Measurements from ENCODE around the gene RETREG1. TPM values are rescaled to one million over a fixed set of nuclear protein-coding genes. Genes with fewer than 3 reads are reported as not detected.
"Not testable (repeated sequence)": the region's sequence is repeated elsewhere in the genome, so short reads cannot be mapped to it uniquely, and the experiment has no call there.

Gene RETREG1
- total RNA-seq, 1 donor from 2014 or later, result 2.9 TPM

- TF ChIP-seq, protein P1, sequence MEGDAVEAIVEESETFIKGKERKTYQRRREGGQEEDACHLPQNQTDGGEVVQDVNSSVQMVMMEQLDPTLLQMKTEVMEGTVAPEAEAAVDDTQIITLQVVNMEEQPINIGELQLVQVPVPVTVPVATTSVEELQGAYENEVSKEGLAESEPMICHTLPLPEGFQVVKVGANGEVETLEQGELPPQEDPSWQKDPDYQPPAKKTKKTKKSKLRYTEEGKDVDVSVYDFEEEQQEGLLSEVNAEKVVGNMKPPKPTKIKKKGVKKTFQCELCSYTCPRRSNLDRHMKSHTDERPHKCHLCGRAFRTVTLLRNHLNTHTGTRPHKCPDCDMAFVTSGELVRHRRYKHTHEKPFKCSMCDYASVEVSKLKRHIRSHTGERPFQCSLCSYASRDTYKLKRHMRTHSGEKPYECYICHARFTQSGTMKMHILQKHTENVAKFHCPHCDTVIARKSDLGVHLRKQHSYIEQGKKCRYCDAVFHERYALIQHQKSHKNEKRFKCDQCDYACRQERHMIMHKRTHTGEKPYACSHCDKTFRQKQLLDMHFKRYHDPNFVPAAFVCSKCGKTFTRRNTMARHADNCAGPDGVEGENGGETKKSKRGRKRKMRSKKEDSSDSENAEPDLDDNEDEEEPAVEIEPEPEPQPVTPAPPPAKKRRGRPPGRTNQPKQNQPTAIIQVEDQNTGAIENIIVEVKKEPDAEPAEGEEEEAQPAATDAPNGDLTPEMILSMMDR (IDR thresholded peaks at IDR 0.05), result no peak
These were observed 70.1 kb downstream of the RETREG1 start for GRCh38 chr5:16546732-16547131.

DNA sequence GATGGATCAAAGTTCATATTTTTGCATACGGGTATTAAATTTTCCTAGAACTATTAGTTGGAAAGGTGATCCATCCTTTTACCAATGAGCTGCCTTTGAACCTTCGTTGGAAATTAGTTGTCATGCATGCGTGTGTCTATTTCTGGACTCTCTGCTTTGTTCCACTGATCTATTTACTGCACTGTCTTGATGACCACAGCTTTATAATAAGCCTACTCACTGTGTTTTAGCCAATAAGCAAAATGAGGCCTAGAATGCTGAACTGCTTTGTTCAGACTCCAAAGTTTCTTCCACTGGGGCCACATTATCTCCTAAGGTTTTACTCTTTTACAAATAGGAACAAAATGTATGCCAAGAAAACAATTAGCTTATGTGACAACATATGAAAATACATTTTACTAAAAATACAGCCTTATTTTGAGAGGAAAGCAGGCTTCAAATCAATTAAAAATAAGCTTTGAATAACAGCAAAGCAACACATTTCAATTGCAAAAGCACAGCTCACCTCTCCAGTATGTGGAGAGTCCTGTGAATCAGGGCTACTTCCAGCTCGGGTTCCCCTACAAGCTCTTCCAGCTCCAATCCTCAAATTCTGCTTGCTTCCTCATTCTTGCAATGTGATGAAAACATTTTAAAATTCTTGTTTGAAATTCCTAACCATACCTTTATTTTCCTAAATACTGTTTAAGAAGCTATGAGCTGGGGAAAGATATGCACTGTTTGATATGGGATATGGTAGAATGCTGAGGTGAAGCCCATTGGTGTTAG, 72.0 kb downstream of the RETREG1 start:
- no peak for DNase-seq (ENCODE audit: low spot score in 2 of 2)
- H3K4me1 ChIP-seq, result no peaks in the 10 kb centered on the region
- intact Hi-C loops (cut with DNase I), result loop anchor here (5.0 kb wide), 1 partner anchor 37 kb away; no protein-coding TSS in a partner anchor
- no peaks in the 10 kb centered on the region for H3K36me3 ChIP-seq
- no peak overlapping the region for H3K27ac ChIP-seq
- H3K9me3 ChIP-seq, result no peaks in the 10 kb centered on the region
- no peak overlapping the region for H3K4me3 ChIP-seq
- no peaks in the 10 kb centered on the region for H3K27me3 ChIP-seq
- TF ChIP-seq, protein P1 (IDR thresholded peaks at IDR 0.05), result no peak

More at GRCh38 chr5:16546732-16547131, 70.1 kb downstream of the RETREG1 start:
- peak overlapping the region in 1 of 2 donors; percentile 25 for H3K27ac ChIP-seq
- DNase-seq (ENCODE audit: low spot score in 2 of 2), result no peak
- no peak overlapping the region for H3K4me3 ChIP-seq
- H3K4me1 ChIP-seq, result no peaks in the 10 kb centered on the region
- no peaks in the 10 kb centered on the region for H3K27me3 ChIP-seq
- intact Hi-C loops (cut with DNase I), result loop anchor here (5.0 kb wide), 1 partner anchor 39 kb away; no protein-coding TSS in a partner anchor
- no peaks in the 10 kb centered on the region for H3K9me3 ChIP-seq
- no peaks in the 10 kb centered on the region for H3K36me3 ChIP-seq

DNA sequence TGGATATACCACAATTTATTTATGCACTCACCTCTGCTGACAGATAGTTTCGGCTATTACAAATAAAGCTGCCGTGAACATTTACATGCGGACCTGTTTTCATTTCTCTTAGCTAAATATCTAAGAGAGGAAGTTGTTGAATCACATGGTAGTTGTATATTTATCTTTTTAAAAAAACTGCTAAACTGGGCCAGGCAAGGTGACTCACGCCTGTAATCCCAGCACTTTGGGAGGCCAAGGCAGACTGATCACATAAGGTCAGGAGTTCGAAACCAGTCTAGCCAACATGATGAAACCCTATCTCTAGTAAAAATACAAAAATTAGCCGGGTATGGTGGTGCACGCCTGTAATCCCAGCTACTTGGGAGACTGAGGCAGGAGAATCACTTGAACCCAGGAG, 73.6 kb downstream of the RETREG1 start:
- DNase-seq (ENCODE audit: low spot score in 2 of 2); intact Hi-C loops (cut with DNase I); H3K4me3 ChIP-seq; H3K27ac ChIP-seq; H3K4me1 ChIP-seq; H3K36me3 ChIP-seq; H3K9me3 ChIP-seq; H3K27me3 ChIP-seq: not testable (repeated sequence)

DNA sequence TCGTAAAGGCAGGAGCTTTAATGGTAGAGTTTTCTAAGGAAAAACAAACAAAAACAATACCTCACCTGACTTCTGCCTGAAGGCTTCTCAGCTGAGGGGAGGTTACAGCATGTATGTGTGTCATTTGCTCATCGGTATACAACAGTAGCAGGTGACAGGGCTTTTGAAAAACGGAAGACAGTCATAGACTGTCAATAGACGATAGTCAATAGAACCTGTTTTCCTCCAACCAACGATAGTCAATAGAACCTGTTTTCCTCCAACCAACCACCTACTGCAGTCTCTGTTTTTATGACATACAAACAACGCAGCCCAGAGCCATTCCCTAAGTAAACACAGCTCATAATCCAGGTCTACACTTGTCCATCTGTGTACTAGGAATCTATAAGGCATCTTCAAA, 74.6 kb downstream of the RETREG1 start:
- no peaks in the 10 kb centered on the region for H3K9me3 ChIP-seq
- no peak for DNase-seq (ENCODE audit: low spot score in 2 of 2)
- intact Hi-C loops (cut with DNase I), result no loop called here
- H3K36me3 ChIP-seq, result no peaks in the 10 kb centered on the region
- H3K4me3 ChIP-seq, result no peak overlapping the region
- no peak overlapping the region for H3K27ac ChIP-seq
- TF ChIP-seq, protein P1 (IDR thresholded peaks at IDR 0.05), result no peak
- no peaks in the 10 kb centered on the region for H3K27me3 ChIP-seq
- peaks cover 0 to 3% of the 10 kb centered on the region in 2 donors for H3K4me1 ChIP-seq

- H3K9me3 ChIP-seq; H3K36me3 ChIP-seq; H3K27me3 ChIP-seq; H3K4me3 ChIP-seq; H3K27ac ChIP-seq; intact Hi-C loops (cut with DNase I); DNase-seq (ENCODE audit: low spot score in 2 of 2); H3K4me1 ChIP-seq: not testable (repeated sequence)
These were observed 75.2 kb downstream of the RETREG1 start for GRCh38 chr5:16541592-16541991.

- intact Hi-C loops (cut with DNase I), result no loop called here
- peak in 1 of 2 donors; percentile 66 for DNase-seq (ENCODE audit: low spot score in 2 of 2)
- no peaks in the 10 kb centered on the region for H3K36me3 ChIP-seq
- H3K27ac ChIP-seq, result no peak overlapping the region
- H3K27me3 ChIP-seq, result no peaks in the 10 kb centered on the region
- H3K4me1 ChIP-seq, result peaks cover 0 to 3% of the 10 kb centered on the region in 2 donors
- no peaks in the 10 kb centered on the region for H3K9me3 ChIP-seq
- TF ChIP-seq, protein P1 (IDR thresholded peaks at IDR 0.05), result no peak
- no peak overlapping the region for H3K4me3 ChIP-seq
These were observed 76.4 kb downstream of the RETREG1 start for GRCh38 chr5:16540421-16540820.
